IMR-90 (cell line): Measurements from ENCODE around the gene MAP2K5. TPM values are rescaled to one million over a fixed set of nuclear protein-coding genes. Genes with fewer than 3 reads are reported as not detected.

Source experiments
- ATAC-seq: fragments of 200-7000 bp; cut with Tn5 transposase; 2 replicates; pipeline ENCODE4 v1.9.1; 2020; ENCODE audit warnings: low read depth, mild to moderate bottlenecking, moderate library complexity
- BruUV-seq: library from RNA; stranded (reverse); fragments of 400-500 nt; replicated peaks from 2 replicates; lab custom pipeline; 2021; lab: Mats Ljungman, UMichigan
- CTCF ChIA-PET: fragments of 300-600 bp; formaldehyde crosslinking; extraction: SDS; loops from one replicate; lab custom pipeline; 2021; ENCODE audit warnings: antibody characterized with exemption; lab: Yijun Ruan, JAX
- POLR2A ChIA-PET: fragments of 300-600 bp; sonication (Branson Sonifier 250); formaldehyde crosslinking; loops from one replicate; lab custom pipeline; 2022; ENCODE audit warnings: antibody characterized with exemption; ENCODE audit not compliant: unreplicated experiment; lab: Charles Lee
- DNase-seq: peaks from one replicate; pipeline ENCODE4 v3.0.0; 2013
- H2AFZ ChIP-seq: replicated peaks from 2 replicates; pipeline ENCODE3; 2013; ENCODE audit warnings: low read length, mild to moderate bottlenecking; ENCODE audit not compliant: poor library complexity
- H2AK5ac ChIP-seq: 2 replicates; pipeline ENCODE4 v1.6.1; 2013; ENCODE audit warnings: low read depth, low read length, inconsistent platforms
- H2AK9ac ChIP-seq: replicated peaks from 2 replicates; pipeline ENCODE3; 2013; ENCODE audit warnings: mild to moderate bottlenecking, low read depth, low read length, moderate library complexity; ENCODE audit not compliant: poor library complexity
- H2BK120ac ChIP-seq: 2 replicates; pipeline ENCODE4 v1.6.1; 2013; ENCODE audit warnings: low read depth, low read length, inconsistent platforms
- H2BK15ac ChIP-seq: 3 replicates; pipeline ENCODE4 v1.6.1; 2013; ENCODE audit warnings: low read depth, low read length, inconsistent platforms
- H2BK20ac ChIP-seq: 2 replicates; pipeline ENCODE4 v1.6.1; 2013; ENCODE audit warnings: low read depth, mild to moderate bottlenecking, inconsistent platforms, low read length, moderate library complexity
- H2BK5ac ChIP-seq: 2 replicates; pipeline ENCODE4 v1.6.1; 2013; ENCODE audit warnings: mild to moderate bottlenecking, low read depth, low read length, inconsistent platforms; ENCODE audit not compliant: poor library complexity, severe bottlenecking
- H3K14ac ChIP-seq: replicated peaks from 2 replicates; pipeline ENCODE4 v1.6.1; 2013; ENCODE audit warnings: low read depth, low read length, inconsistent platforms
- H3K18ac ChIP-seq: 2 replicates; pipeline ENCODE4 v1.6.1; 2013; ENCODE audit warnings: low read depth, low read length, control low read depth
- H3K23ac ChIP-seq: 2 replicates; pipeline ENCODE4 v1.6.1; 2013; ENCODE audit warnings: low read depth, low read length, inconsistent platforms
- H3K27ac ChIP-seq: 2 replicates; pipeline ENCODE4 v1.5.1; 2013; ENCODE audit warnings: mild to moderate bottlenecking, control low read depth, low read length; ENCODE audit not compliant: insufficient read depth
- H3K27me3 ChIP-seq: 2 replicates; pipeline ENCODE4 v1.6.1; 2013; ENCODE audit warnings: low read length; ENCODE audit not compliant: control insufficient read depth, insufficient read depth
- H3K36me3 ChIP-seq: 2 replicates; pipeline ENCODE4 v1.6.1; 2013; ENCODE audit warnings: low read length, mixed read lengths; ENCODE audit not compliant: control insufficient read depth, insufficient read depth
- H3K4ac ChIP-seq: 2 replicates; pipeline ENCODE4 v1.6.1; 2013; ENCODE audit warnings: low read depth, low read length, inconsistent platforms
- H3K4me1 ChIP-seq: 2 replicates; pipeline ENCODE4 v1.6.1; 2013; ENCODE audit warnings: low read length, mixed read lengths; ENCODE audit not compliant: control insufficient read depth, insufficient read depth
- H3K4me2 ChIP-seq: 2 replicates; pipeline ENCODE4 v1.6.1; 2013; ENCODE audit warnings: low read depth, mild to moderate bottlenecking, control low read depth, low read length, moderate library complexity
- H3K4me3 ChIP-seq: 2 replicates; pipeline ENCODE4 v1.5.1; 2013; ENCODE audit warnings: low read depth, mild to moderate bottlenecking, control low read depth, low read length, moderate library complexity; ENCODE audit not compliant: insufficient read depth
- H3K56ac ChIP-seq: 2 replicates; pipeline ENCODE4 v1.6.1; 2013; ENCODE audit warnings: low read length, inconsistent platforms; ENCODE audit not compliant: insufficient read depth; ENCODE audit errors: extremely low read depth
- H3K79me1 ChIP-seq, 2 experiments: 2 replicates each; pipeline ENCODE4 v1.6.1; 2013; ENCODE audit warnings: low read length in 2 of 2, inconsistent platforms in 1 of 2, low read depth in 1 of 2
- H3K9ac ChIP-seq: 2 replicates; pipeline ENCODE4 v1.6.1; 2013; ENCODE audit warnings: low read depth, low read length, control low read depth
- H3K9me1 ChIP-seq: 2 replicates; pipeline ENCODE4 v1.6.1; 2013; ENCODE audit warnings: low read length, inconsistent platforms; ENCODE audit not compliant: insufficient read depth
- H3K9me3 ChIP-seq: 2 replicates; pipeline ENCODE4 v1.6.1; 2013; ENCODE audit warnings: low read length; ENCODE audit not compliant: control insufficient read depth, insufficient read depth
- H4K20me1 ChIP-seq: 2 replicates; pipeline ENCODE4 v1.6.1; 2013; ENCODE audit warnings: low read length, inconsistent platforms; ENCODE audit not compliant: insufficient read depth
- H4K5ac ChIP-seq: 2 replicates; pipeline ENCODE4 v1.6.1; 2013; ENCODE audit warnings: mild to moderate bottlenecking, low read depth, low read length, control low read depth
- H4K8ac ChIP-seq, 2 experiments: 2 replicates each; pipeline ENCODE4 v1.6.1; 2013; ENCODE audit warnings: low read depth in 2 of 2, low read length in 2 of 2, control low read depth in 1 of 2, inconsistent platforms in 1 of 2
- H4K91ac ChIP-seq: 2 replicates; pipeline ENCODE4 v1.6.1; 2013; ENCODE audit warnings: low read depth, low read length, inconsistent platforms; ENCODE audit not compliant: insufficient read depth
- BHLHE40 ChIP-seq: fragments of 150-350 bp; IDR thresholded peaks from 2 replicates; pipeline ENCODE4 v1.6.1; 2016; ENCODE audit warnings: mild to moderate bottlenecking, low read depth, low read length
- CEBPB ChIP-seq: IDR thresholded peaks from 2 replicates; pipeline ENCODE4 v1.6.1; 2012; ENCODE audit warnings: low read depth, low read length, improper control_type of control experiment
- CHD1 ChIP-seq: IDR thresholded peaks from 2 replicates; pipeline ENCODE4 v1.6.1; 2012; ENCODE audit warnings: low read depth, low read length, improper control_type of control experiment
- CTCF ChIP-seq: conservative IDR thresholded peaks from 2 replicates; pipeline ENCODE4 v1.5.1; 2012; ENCODE audit warnings: mild to moderate bottlenecking, low read depth, low read length, improper control_type of control experiment
- ELK1 ChIP-seq: fragments of 150-350 bp; IDR thresholded peaks from 2 replicates; pipeline ENCODE4 v1.6.1; 2016; ENCODE audit warnings: low read depth, mild to moderate bottlenecking, low read length, moderate library complexity, borderline replicate concordance
- FOS ChIP-seq: fragments of 150-350 bp; IDR thresholded peaks from 2 replicates; pipeline ENCODE4 v1.6.1; 2016; ENCODE audit warnings: low read depth, low read length
- MAFK ChIP-seq: IDR thresholded peaks from 2 replicates; pipeline ENCODE4 v1.6.1; 2012; ENCODE audit warnings: low read depth, low read length, improper control_type of control experiment
- MAZ ChIP-seq: IDR thresholded peaks from 2 replicates; pipeline ENCODE4 v1.6.1; 2012; ENCODE audit warnings: low read depth, mild to moderate bottlenecking, low read length, improper control_type of control experiment, moderate library complexity, borderline replicate concordance
- MXI1 ChIP-seq: IDR thresholded peaks from 2 replicates; pipeline ENCODE4 v1.6.1; 2012; ENCODE audit warnings: low read depth, mild to moderate bottlenecking, low read length, moderate library complexity, borderline replicate concordance
- NFE2L2 ChIP-seq: fragments of 150-350 bp; IDR thresholded peaks from 2 replicates; pipeline ENCODE4 v1.6.1; 2016; ENCODE audit warnings: low read depth, mild to moderate bottlenecking, low read length
- POLR2A ChIP-seq: IDR thresholded peaks from 2 replicates; pipeline ENCODE4 v1.6.1; 2012; ENCODE audit warnings: mild to moderate bottlenecking, low read depth, low read length
- RAD21 ChIP-seq: IDR thresholded peaks from 2 replicates; pipeline ENCODE4 v1.6.1; 2012; ENCODE audit warnings: low read length, improper control_type of control experiment
- RCOR1 ChIP-seq: IDR thresholded peaks from 2 replicates; pipeline ENCODE4 v1.6.1; 2012; ENCODE audit warnings: mild to moderate bottlenecking, low read length, improper control_type of control experiment; ENCODE audit not compliant: insufficient replicate concordance
- RFX5 ChIP-seq: IDR thresholded peaks from 2 replicates; pipeline ENCODE4 v1.8.0; 2012; ENCODE audit warnings: low read depth, mild to moderate bottlenecking, low read length, moderate library complexity
- SMC3 ChIP-seq: fragments of 150-350 bp; IDR thresholded peaks from 2 replicates; pipeline ENCODE4 v1.6.1; 2016; ENCODE audit warnings: low read depth, mild to moderate bottlenecking, antibody characterized with exemption, low read length, moderate library complexity
- USF2 ChIP-seq: fragments of 150-350 bp; IDR thresholded peaks from 2 replicates; pipeline ENCODE4 v1.6.1; 2017; ENCODE audit warnings: mild to moderate bottlenecking, antibody characterized with exemption, low read length, low read depth
- WGBS, 2 experiments: methylation state at CpG; one replicate each; pipeline versions ENCODE4 v1.1.5 to v1.1.7; 2013; ENCODE audit warnings: missing lambda C conversion rate in 2 of 2; ENCODE audit not compliant: insufficient read length in 1 of 2; ENCODE audit errors: extremely low coverage in 2 of 2; 5-methylcytosine and 5-hydroxymethylcytosine counted together
- dilution Hi-C: fragments of 300-500 bp; cut with HindIII; formaldehyde crosslinking; loops from one replicate; pipeline ENCODE4 v1.14.3; 2018; ENCODE audit warnings: low sequenced_read_pairs; ENCODE audit not compliant: unreplicated experiment
- in situ Hi-C: fragments of 300-500 bp; cut with MboI; formaldehyde crosslinking; loops from 3 replicates; pipeline ENCODE4 v1.14.3; 2019; ENCODE audit warnings: low sequenced_read_pairs, inconsistent platforms, mixed read lengths
- intact Hi-C: fragments of 100-400 bp; cut with micrococcal nuclease; formaldehyde crosslinking; loops from 2 replicates; pipeline ENCODE4 v1.10.0; 2022
- polyA plus RNA-seq, 3 experiments: library from polyadenylated mRNA; depleted of rRNA; stranded (reverse); fragments of >200 nt; gene quantifications; 2 replicates each; pipeline ENCODE4 v1.2.3, GENCODE V29; 2012; ENCODE audit warnings: low replicate concordance in 1 of 3
- total RNA-seq: library from RNA; depleted of rRNA; stranded (reverse); fragments of >200 nt; gene quantifications from 2 replicates; pipeline ENCODE4 v1.2.3, GENCODE V29; 2012

Gene MAP2K5
- total and polyA plus RNA-seq, 2 of the 4 experiments (the other 2 are of a cell fraction): 1.6 to 6.1 TPM

GRCh38 chr15:67777071-67777470 lies 234.6 kb downstream of the MAP2K5 start:
- H3K4me3 ChIP-seq: no peak overlapping the region
- dilution Hi-C loops: no loop called here
- TF ChIP-seq MXI1 (no peak), CHD1 (no peak), FOS (no peak), MAZ (no peak), NFE2L2 (no peak), SMC3 (no peak), USF2 (no peak), ELK1 (no peak), RFX5 (no peak), CTCF (no peak), CEBPB (no peak), POLR2A (no peak), BHLHE40 (no peak), RAD21 (no peak), MAFK (no peak), RCOR1 (no peak)

More at GRCh38 chr15:67777071-67777470, 234.6 kb downstream of the MAP2K5 start:
- Histone ChIP-seq H3K4me2 (no peak overlapping the region), H2AK5ac (no peak overlapping the region), H3K9me1 (peaks cover 5% of the 10 kb centered on the region; the same call in 1 of the 2 replicates), H4K8ac (no peak overlapping the region), H2AFZ (no peak overlapping the region), H3K23ac (no peak overlapping the region), H3K79me1 (no peaks in the 10 kb centered on the region), H3K9ac (no peak overlapping the region), H3K36me3 (no peaks in the 10 kb centered on the region), H4K20me1 (no peaks in the 10 kb centered on the region; the same call in 1 of the 2 replicates), H3K27me3 (no peaks in the 10 kb centered on the region), H2BK5ac (no peak overlapping the region), H2BK15ac (no peak overlapping the region), H3K27ac (no peak overlapping the region), H3K56ac (no peak overlapping the region), H4K5ac (no peak overlapping the region), H2AK9ac (no peak overlapping the region), H3K9me3 (no peaks in the 10 kb centered on the region), H3K4ac (no peak overlapping the region), H2BK120ac (no peak overlapping the region), H3K14ac (no peak overlapping the region), H3K4me1 (peaks cover 2% of the 10 kb centered on the region; the same call in 1 of the 2 replicates), H4K91ac (no peak overlapping the region), H2BK20ac (no peak overlapping the region), H3K18ac (no peak overlapping the region)
- intact Hi-C loops (no loop called here), in situ Hi-C loops (no loop called here)
- no CpG with 5 or more reads among the region's 5 CpGs for WGBS, 2 experiments
- no peak for DNase-seq
- ChIA-PET CTCF (no interaction called here), POLR2A (no interaction called here)
- no peak for ATAC-seq
- no TSS peak for BruUV-seq
